HepG2 (cell line): ENCODE measurements around the gene ZCWPW2.

ENCODE experiments used
- HOXA9 ChIP-seq: sonication (generic); formaldehyde crosslinking; IDR thresholded peaks from 2 replicates; pipeline ENCODE4 v1.8.1; 2022; ENCODE audit warnings: missing genetic modification reagents, mild to moderate bottlenecking, moderate library complexity, borderline replicate concordance
- POLR2AphosphoS5 ChIP-seq: IDR thresholded peaks from 2 replicates; pipeline ENCODE4 v1.6.1; 2012; ENCODE audit warnings: low read depth, low read length

DNA sequence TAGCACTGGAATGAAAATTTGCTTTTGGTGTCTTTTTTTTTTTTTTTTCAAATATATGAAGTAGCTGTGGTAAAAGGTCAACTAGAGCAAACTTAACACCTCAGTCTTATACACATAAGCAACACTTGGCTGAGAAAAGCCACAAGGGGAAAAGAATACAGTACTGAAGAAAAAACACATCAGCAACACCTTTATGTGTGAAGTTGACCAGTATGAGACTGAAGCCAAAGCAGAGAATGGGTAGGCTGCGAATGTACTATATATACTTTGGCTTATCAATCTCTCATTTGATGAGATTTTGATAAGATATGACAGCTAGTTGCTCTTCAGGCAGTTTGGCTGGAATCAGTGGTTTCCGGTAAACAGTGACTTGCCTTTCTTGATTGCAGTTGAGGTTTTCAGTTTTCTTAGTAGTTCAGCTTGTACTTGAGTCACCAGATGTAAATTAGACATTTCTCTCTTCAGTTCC, 22.0 kb upstream of the ZCWPW2 start:
- TF ChIP-seq HOXA9 (no peak), POLR2AphosphoS5 (no peak)
